Muscle of arm (tissue), 12 donors: ENCODE measurements around the gene NGRN. TPM values are rescaled to one million over a fixed set of nuclear protein-coding genes. Genes with fewer than 3 reads are reported as not detected.
"Not testable (repeated sequence)": the region's sequence is repeated elsewhere in the genome, so short reads cannot be mapped to it uniquely, and the experiment has no call there.

Source experiments
- DNase-seq: peaks from one replicate; pipeline ENCODE4 v3.0.0-alpha.2; 2013
- polyA plus RNA-seq, 12 donors: library from polyadenylated mRNA; unstranded; fragments of 120-200 nt; gene quantifications; one replicate each; pipeline ENCODE4 v1.2.1, GENCODE V29; 2013; ENCODE audit not compliant: insufficient read length in 12 of 12

NGRN gene
- polyA plus RNA-seq, 12 donors = 73.0 to 111 (median 105) TPM; not detected in 1

DNA sequence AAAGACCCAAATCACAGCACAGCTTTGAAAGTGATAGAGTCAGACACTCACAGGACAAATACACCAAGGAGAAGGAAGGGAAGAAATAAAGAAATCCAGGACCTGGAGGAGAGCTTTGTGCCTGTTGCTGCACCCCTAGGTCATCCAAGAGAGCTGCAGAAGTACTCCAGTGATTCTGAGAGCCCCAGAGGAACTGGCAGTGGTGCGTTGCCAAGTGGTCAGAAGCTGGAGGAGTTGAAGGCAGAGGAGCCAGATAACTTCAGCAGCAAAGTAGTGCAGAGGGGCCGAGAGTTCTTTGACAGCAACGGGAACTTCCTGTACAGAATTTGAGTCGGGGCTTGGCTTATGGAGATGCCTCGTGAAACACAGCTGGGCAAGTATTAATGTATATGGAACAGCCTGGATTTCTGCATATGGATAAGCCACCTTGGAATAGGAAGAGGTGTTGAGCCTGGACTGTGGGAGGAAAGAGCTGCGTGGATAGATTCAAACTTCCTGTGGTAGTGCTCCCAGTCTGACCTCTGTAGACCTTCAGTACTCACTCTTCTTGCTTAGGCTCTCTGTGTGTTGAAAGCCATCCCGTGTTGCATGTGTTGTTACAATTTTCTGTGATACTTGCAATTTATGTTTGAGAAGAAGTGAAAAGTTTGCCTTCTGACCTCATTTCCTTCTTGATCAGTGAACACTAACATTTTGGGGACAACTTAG, 6.1 kb downstream of the NGRN start:
- DNase-seq = no peak

DNA sequence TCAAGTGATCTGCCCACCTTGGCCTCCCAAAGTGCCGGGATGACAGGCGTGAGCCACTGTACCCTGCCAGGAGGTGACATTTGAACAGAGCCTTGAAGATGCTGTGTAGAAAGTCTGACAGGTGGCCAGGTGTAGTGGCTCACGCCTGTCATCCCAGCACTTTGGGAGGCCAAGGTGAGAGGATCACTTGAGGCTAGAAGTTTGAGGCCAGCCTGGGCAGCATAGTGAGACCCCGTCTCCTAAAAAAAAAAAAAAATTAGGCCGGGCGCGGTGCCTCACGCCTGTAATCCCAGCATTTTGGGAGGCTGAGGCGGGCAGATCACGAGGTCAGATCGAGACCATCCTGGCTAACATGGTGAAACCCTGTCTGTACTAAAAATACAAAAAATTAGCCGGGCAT, 13.0 kb downstream of the NGRN start:
- DNase-seq = not testable (repeated sequence)

DNA sequence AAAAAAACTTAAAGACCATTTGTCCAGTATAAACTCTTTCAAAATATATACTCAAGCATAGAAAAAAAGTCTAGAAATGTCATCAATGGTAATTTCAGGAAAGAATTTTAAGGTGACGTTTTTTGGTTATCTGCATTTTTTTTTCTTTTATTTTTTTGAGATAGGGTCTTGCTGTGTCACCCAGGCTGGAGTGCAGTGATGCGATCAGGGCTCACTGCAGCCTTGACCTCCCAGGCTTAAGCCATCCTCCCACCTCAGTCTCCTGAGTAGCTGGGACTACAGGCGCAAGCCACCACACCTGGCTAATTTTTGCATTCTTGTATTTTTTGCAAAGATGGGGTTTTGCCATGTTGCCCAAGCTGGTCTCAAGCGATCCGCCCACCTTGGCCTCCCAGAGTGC, 15.3 kb downstream of the NGRN start:
- not testable (repeated sequence) for DNase-seq

GRCh38 chr15:90281637-90282036, 16.2 kb downstream of the NGRN start:
- DNase-seq = not testable (repeated sequence)

- no peak for DNase-seq
These were observed 21.2 kb downstream of the NGRN start for GRCh38 chr15:90286678-90287077.

DNA sequence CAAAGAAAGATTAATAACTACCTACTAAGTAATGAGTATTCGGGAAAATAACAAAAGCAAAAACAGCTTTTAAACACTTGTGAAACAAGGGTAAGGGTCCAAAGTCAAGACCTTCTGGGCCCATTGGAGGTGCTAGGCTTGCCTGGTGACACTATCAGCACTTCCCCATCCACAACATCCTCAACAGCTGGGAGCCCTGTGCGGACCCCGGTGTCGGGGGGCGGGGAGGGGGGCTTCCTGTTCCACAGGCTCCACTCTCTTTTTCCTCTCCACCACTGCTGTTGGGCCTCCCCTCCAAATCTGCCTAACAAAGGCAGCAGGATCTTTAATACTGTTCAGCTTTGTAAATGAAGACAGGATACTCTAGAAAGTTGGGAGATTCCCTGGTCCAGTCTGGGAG, 21.6 kb downstream of the NGRN start:
- DNase-seq = no peak

DNA sequence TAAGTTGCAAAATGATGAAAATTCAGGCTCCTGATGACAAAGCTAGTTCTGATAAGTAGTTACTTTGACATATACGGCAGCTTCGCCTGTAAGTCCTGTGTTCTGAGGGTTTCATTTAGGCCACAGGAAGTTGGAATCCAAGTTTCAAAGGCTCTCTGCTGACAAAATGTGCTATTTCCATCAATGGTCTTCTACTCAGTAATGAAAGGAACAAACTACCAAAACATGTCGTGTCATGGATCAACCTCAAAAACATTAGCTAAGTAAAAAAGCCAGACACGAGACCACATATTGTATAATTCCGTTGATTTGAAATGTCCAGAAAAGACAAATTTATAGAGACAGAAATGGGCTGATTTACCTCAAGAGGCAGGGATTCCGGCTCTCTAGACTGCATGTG, 22.5 kb downstream of the NGRN start:
- no peak for DNase-seq

- no peak for DNase-seq
These were observed 26.3 kb downstream of the NGRN start for GRCh38 chr15:90291679-90292356.

- not testable (repeated sequence) for DNase-seq
These were observed 27.8 kb downstream of the NGRN start for GRCh38 chr15:90293040-90293810.

- DNase-seq = no peak
These were observed 28.7 kb downstream of the NGRN start for GRCh38 chr15:90294159-90294558.

DNA sequence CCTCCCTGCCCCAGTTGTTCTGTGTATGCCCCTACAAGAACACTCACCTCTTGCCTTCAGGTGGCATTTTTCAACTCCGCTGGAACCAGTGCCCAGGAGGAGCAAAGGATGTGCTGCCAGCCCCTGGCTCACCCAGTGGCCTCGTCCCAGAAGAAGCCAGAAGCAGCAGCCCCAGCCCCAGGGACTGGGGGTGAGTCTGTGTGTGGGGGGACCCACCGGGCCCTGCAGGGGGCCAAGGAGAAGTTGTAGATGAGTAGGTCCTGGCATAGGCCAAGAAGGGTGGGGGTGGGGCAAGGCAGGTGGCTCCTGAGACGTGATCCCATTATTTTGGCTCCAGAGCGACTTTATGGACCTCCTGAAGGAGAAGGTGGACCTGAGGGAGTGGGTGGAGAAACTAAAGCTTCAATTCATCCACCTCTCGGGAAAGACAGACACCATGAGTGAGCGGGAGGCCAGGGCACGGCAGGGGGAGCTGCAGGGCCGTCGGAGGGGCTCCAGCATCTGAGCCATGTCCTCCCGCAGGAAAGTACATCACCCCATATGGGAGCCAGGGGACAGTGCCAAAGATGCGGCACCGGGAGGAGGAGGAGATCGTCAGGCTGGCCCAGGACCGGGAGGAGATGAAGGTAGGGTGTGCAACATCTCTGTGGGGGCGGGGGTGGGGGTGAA, 29.3 kb downstream of the NGRN start:
- DNase-seq = no peak

DNA sequence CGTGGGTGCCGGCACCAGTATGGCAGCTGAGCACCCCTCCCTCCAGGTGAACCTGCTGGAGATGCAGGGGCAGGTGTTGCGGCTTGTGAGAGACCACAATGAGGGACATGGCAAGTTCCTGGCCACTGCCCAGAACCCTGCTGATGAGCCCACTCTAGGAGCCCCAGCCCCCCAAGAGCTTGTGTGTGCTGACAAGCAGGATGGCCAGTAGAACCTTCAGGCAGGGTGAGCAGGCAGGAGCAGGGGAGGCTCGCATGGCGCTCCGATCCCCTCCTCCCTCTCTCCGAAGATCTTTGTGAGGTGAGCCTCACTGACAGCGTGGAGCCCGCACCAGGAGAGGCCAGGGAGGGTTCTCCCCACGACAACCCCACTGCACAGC, 29.8 kb downstream of the NGRN start:
- DNase-seq = no peak

DNA sequence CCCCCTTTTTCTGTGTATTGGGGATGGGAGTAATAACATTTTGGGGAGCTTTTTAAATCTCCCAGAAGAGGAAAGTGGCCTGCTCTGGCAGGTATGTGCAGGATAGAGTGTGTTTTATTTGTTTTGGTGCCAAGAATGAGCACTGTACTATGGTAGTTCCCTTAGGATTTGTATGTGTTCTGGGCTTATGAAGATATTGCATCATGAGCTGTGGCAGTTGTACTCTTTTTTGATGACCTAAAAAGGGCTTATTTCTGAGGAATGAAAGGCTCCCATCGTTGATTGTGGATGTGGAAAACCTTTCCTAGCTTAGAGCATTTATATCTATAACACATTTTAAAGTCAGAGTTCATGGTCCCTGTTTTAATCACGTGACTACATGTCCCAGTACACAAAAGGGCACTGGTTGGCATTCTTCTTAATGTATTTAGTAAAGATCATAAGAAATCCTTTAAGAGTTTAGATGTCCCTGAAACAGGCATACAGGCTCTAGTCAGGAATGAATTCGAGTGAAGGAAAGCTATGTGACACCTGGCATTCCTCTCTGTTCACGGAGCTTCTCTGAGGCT, 30.9 kb downstream of the NGRN start:
- DNase-seq = not testable (repeated sequence)

DNA sequence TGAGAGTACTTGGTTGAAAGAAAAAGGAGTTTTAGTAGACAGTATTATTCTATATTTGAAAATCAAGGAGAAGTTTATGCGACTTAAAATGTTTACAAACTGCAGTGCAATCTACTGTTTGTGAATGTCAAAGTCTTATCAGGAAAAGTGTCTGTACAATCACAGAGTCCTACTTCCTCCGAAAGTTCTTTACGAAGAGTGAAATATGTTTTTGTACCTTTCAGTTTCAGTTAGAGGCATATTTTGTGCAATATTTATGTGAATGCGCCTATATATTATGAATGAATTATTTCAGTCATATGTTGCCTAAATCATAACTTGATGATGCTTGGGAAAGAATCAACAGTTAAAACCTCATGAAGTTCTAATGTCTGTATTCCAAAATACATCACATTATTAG, 31.5 kb downstream of the NGRN start:
- no peak for DNase-seq

GRCh38 chr15:90300541-90300940, 35.1 kb downstream of the NGRN start:
- no peak for DNase-seq

DNA sequence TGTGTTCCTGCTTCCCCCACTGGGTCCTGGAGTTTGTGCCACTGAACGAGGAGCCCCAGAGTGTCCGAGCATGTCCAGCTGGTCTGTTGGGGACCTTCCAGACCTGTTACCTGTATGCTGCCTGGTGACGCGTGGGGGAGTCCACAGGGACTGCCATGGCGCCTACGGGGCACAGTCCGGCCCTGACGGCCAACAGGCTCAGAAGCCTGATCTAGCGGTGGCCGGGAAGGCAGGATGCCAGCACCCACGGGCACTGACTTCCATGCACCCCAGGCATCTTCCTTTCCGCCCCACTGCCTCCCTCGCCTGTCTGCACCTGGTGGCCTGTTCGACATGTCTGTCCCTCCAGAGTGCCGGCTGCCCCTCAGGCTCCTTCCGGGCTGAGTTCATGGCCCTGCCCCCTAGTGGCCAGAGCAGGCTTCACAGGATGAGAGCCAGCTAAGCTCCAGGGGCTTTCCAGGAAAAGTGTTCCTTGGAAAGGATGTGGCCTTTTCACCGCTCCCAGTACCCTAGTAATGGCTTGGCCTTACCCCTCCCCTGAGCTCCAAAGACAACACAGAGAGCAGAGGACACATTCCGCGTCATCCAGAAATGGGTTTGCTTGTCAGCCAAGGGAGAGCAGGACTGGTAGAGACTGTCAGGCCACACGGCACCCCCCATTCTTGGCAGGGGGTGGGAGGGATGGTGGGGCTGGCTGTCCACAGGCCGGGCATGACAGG, 35.7 kb downstream of the NGRN start:
- no peak for DNase-seq

GRCh38 chr15:90301707-90302300, 36.3 kb downstream of the NGRN start:
- no peak for DNase-seq

- DNase-seq = not testable (repeated sequence)
These were observed 39.9 kb downstream of the NGRN start for GRCh38 chr15:90305355-90305754.

GRCh38 chr15:90305932-90306331, 40.5 kb downstream of the NGRN start:
- DNase-seq = no peak

- no peak for DNase-seq
These were observed 41.1 kb downstream of the NGRN start for GRCh38 chr15:90306560-90306959.

DNA sequence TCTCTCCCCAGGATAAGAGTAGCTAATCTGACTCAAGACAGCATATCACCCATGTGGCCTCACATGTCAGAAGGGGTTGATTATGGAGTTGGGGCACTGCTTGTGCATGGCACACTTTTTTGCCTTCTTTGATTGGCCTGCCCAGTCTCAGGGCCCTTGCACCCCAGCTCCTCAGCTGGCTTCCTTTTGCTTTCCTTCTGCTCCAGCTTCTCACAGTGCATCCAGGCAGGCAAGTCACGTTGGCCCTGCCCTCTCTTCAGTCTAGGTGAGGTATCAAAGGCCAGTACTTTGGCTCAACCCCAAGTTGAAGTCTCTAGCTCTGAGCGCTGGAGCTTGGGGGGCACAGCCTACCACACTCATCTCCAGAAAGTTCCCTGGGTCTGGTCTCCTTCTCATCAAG, 42.2 kb downstream of the NGRN start:
- DNase-seq = no peak
